Measurements from ENCODE around the gene MOCOS.

The MOCOS gene

GRCh38 chr18:36265015-36265414 lies 77.7 kb downstream of the MOCOS start:
- no peak overlapping the region for H3K9ac ChIP-seq (ENCODE audit: low read length)
- H3K36me3 ChIP-seq (ENCODE audit: insufficient read depth, low read length): no peaks in the 10 kb centered on the region
- H3K4me3 ChIP-seq (ENCODE audit: low read depth, low read length, poor library complexity, severe bottlenecking): no peak overlapping the region
- H3K9me2 ChIP-seq (ENCODE audit: low read depth, low read length): no peaks in the 10 kb centered on the region
- no peak overlapping the region for H3K27ac ChIP-seq (ENCODE audit: low read depth, low read length, poor library complexity, severe bottlenecking)
- H3F3A ChIP-seq (ENCODE audit: insufficient read depth, low read length): no peaks in the 10 kb centered on the region
- H3K4me2 ChIP-seq (ENCODE audit: low read length): no peak overlapping the region
- no peaks in the 10 kb centered on the region for H3K4me1 ChIP-seq (ENCODE audit: insufficient read depth, low read length, severe bottlenecking)
- no peak overlapping the region for H2AFZ ChIP-seq (ENCODE audit: low read length)
- peaks cover 4% of the 10 kb centered on the region; the same call in 1 of the 2 replicates for H3K27me3 ChIP-seq (ENCODE audit: insufficient read depth, low read length)
- no peak for TF ChIP-seq EZH2 (IDR thresholded peaks at IDR 0.05; ENCODE audit: borderline replicate concordance, low read length)
- no peak for TF ChIP-seq CTCF (IDR thresholded peaks at IDR 0.05; ENCODE audit: low read length)
- H3K9me3 ChIP-seq (ENCODE audit: low read length): no peaks in the 10 kb centered on the region
- no peaks in the 10 kb centered on the region for H4K20me1 ChIP-seq (ENCODE audit: insufficient read depth, low read length)
- no peaks in the 10 kb centered on the region for H3K79me2 ChIP-seq (ENCODE audit: insufficient read depth, low read length)

GRCh38 chr18:36269157-36269556 lies 81.9 kb downstream of the MOCOS start:
- H3K9me3 ChIP-seq (ENCODE audit: low read length): no peaks in the 10 kb centered on the region
- H3K4me2 ChIP-seq (ENCODE audit: low read length): no peak overlapping the region
- no peaks in the 10 kb centered on the region; the same call in 1 of the 2 replicates for H3K27me3 ChIP-seq (ENCODE audit: insufficient read depth, low read length)
- H2AFZ ChIP-seq (ENCODE audit: low read length): no peak overlapping the region
- H4K20me1 ChIP-seq (ENCODE audit: insufficient read depth, low read length): no peaks in the 10 kb centered on the region
- no peak overlapping the region for H3K27ac ChIP-seq (ENCODE audit: low read depth, low read length, poor library complexity, severe bottlenecking)
- no peaks in the 10 kb centered on the region for H3K36me3 ChIP-seq (ENCODE audit: insufficient read depth, low read length)
- no peak for TF ChIP-seq CTCF (IDR thresholded peaks at IDR 0.05; ENCODE audit: low read length)
- no peak for TF ChIP-seq EZH2 (IDR thresholded peaks at IDR 0.05; ENCODE audit: borderline replicate concordance, low read length)
- H3K4me3 ChIP-seq (ENCODE audit: low read depth, low read length, poor library complexity, severe bottlenecking): no peak overlapping the region
- no peak overlapping the region for H3K9ac ChIP-seq (ENCODE audit: low read length)
- no peaks in the 10 kb centered on the region for H3K4me1 ChIP-seq (ENCODE audit: insufficient read depth, low read length, severe bottlenecking)
- H3K9me2 ChIP-seq (ENCODE audit: low read depth, low read length): no peaks in the 10 kb centered on the region
- H3F3A ChIP-seq (ENCODE audit: insufficient read depth, low read length): no peaks in the 10 kb centered on the region
- H3K79me2 ChIP-seq (ENCODE audit: insufficient read depth, low read length): no peaks in the 10 kb centered on the region

GRCh38 chr18:36271153-36271552 lies 83.9 kb downstream of the MOCOS start:
- H3K79me2 ChIP-seq (ENCODE audit: insufficient read depth, low read length): no peaks in the 10 kb centered on the region
- H3K4me2 ChIP-seq (ENCODE audit: low read length): no peak overlapping the region
- no peaks in the 10 kb centered on the region for H3K9me3 ChIP-seq (ENCODE audit: low read length)
- H3K4me1 ChIP-seq (ENCODE audit: insufficient read depth, low read length, severe bottlenecking): no peaks in the 10 kb centered on the region
- no peaks in the 10 kb centered on the region; the same call in 1 of the 2 replicates for H3K27me3 ChIP-seq (ENCODE audit: insufficient read depth, low read length)
- H3K9ac ChIP-seq (ENCODE audit: low read length): no peak overlapping the region
- H3F3A ChIP-seq (ENCODE audit: insufficient read depth, low read length): no peaks in the 10 kb centered on the region
- H3K27ac ChIP-seq (ENCODE audit: low read depth, low read length, poor library complexity, severe bottlenecking): no peak overlapping the region
- no peaks in the 10 kb centered on the region for H4K20me1 ChIP-seq (ENCODE audit: insufficient read depth, low read length)
- TF ChIP-seq CTCF (IDR thresholded peaks at IDR 0.05; ENCODE audit: low read length): no peak
- no peak for TF ChIP-seq EZH2 (IDR thresholded peaks at IDR 0.05; ENCODE audit: borderline replicate concordance, low read length)
- H3K4me3 ChIP-seq (ENCODE audit: low read depth, low read length, poor library complexity, severe bottlenecking): no peak overlapping the region
- H3K9me2 ChIP-seq (ENCODE audit: low read depth, low read length): no peaks in the 10 kb centered on the region
- H3K36me3 ChIP-seq (ENCODE audit: insufficient read depth, low read length): no peaks in the 10 kb centered on the region
- no peak overlapping the region for H2AFZ ChIP-seq (ENCODE audit: low read length)

All from OCI-LY1 (cell line).